OCI-LY7 (cell line): ENCODE results near the gene ACTL8.

Source experiments
- CTCF ChIP-seq: fragments of 200-600 bp; sonication (generic); conservative IDR thresholded peaks from 2 replicates; pipeline ENCODE4 v1.5.1; 2014; ENCODE audit warnings: mild to moderate bottlenecking, antibody characterized with exemption, low read length, moderate library complexity, mixed read lengths
- EZH2phosphoT487 ChIP-seq: fragments of 200-600 bp; sonication (generic); IDR thresholded peaks from 2 replicates; pipeline ENCODE4 v1.6.1; 2018; ENCODE audit warnings: low read depth, borderline replicate concordance, mild to moderate bottlenecking, mixed run types, antibody characterized with exemption, low read length, moderate library complexity, mixed read lengths

- TF ChIP-seq CTCF, result peak; percentile 44; the same call in 1 of the 2 replicates
- no peak for TF ChIP-seq EZH2phosphoT487
Observed at GRCh38 chr1:17741052-17741451, 14.1 kb upstream of the ACTL8 start.
